ENCODE data around the gene MEIOC. TPM values are rescaled to one million over a fixed set of nuclear protein-coding genes. Genes with fewer than 3 reads are reported as not detected.

MEIOC gene
- total RNA-seq (2013) = not detected
- polyA plus RNA-seq (under 1 TPM in 2 of 3 donors, not detected in 1; 0.09 to 0.15 TPM), polyA minus RNA-seq (not detected in 2 replicates), total RNA-seq (0.06 to 3.0 (median 0.26) reads per million in 11 experiments)

DNA sequence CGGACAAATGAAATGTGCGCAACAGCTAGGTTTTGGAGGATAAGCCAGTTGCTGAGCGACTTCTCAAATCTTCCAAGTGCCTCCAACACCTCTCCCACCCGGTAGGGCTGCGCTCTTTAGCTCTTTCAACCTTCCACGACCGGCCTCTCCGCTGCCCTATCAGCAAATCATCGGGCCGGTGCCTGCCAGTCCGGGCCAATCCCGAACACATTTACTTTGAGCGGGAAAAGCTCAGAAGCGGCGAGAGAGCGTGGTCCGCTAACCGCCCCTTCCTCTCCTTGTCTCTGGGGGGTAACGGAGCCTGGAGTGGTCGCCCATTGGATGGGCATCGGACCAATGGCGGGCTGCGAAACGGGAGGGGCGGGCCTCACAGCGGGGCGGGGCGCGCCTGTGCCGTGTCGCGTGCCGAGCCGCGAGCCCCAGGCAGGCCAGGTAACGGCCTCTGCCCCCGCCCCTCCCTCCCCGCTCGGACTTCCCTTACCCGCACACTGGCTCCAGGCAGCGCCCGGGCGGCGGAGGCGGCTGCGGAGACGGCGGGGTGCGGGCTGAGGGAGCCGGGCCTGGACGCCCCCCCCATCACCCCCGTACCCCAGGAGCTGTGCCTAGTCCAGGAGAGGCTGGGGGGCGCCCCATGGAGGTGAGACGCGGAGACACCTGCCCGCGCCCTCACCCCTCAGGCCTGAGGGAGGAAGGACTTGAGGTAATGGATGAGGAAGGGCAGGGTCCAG, at the start of gene MEIOC:
MEIOC (plus strand) TSS at position 486 of the 728 bp plus-strand sequence; CDS start at position 632, 146 bp downstream.
- H3K27me3 ChIP-seq (ENCODE audit: control insufficient read depth in 2 of 2, insufficient read depth in 2 of 2, low read length in 2 of 2) = peaks cover 14 to 54% of the 10 kb centered on the region in 2 donors

GRCh38 chr17:44606658-44607057, 49.6 kb upstream of the MEIOC start:
- no peak overlapping the region for H3K4me2 ChIP-seq (replicated peaks; ENCODE audit: extremely low read depth, low read length, poor library complexity, severe bottlenecking)
- no peak overlapping the region for H3K9ac ChIP-seq (ENCODE audit: insufficient read depth, low read length, poor library complexity, severe bottlenecking)
- TF ChIP-seq, protein P1, sequence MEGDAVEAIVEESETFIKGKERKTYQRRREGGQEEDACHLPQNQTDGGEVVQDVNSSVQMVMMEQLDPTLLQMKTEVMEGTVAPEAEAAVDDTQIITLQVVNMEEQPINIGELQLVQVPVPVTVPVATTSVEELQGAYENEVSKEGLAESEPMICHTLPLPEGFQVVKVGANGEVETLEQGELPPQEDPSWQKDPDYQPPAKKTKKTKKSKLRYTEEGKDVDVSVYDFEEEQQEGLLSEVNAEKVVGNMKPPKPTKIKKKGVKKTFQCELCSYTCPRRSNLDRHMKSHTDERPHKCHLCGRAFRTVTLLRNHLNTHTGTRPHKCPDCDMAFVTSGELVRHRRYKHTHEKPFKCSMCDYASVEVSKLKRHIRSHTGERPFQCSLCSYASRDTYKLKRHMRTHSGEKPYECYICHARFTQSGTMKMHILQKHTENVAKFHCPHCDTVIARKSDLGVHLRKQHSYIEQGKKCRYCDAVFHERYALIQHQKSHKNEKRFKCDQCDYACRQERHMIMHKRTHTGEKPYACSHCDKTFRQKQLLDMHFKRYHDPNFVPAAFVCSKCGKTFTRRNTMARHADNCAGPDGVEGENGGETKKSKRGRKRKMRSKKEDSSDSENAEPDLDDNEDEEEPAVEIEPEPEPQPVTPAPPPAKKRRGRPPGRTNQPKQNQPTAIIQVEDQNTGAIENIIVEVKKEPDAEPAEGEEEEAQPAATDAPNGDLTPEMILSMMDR (IDR thresholded peaks at IDR 0.05) = no peak
- H3K9me3 Mint-ChIP-seq = peaks cover 0 to 3% (median 0%) of the 10 kb centered on the region in 7 donors
- no peak overlapping the region for H3K4me3 ChIP-seq (replicated peaks in 1 of 3; ENCODE audit: low read depth in 2 of 3, low read length in 3 of 3)
- H3K27ac ChIP-seq (ENCODE audit: low read depth in 1 of 2, low read length in 2 of 2) = no peak overlapping the region
- peaks cover 2 to 3% (median 3%) of the 10 kb centered on the region in 3 donors for H3K27me3 Mint-ChIP-seq (ENCODE audit: low read depth in 3 of 3)
- H3K79me2 ChIP-seq (ENCODE audit: insufficient read depth, low read length) = no peaks in the 10 kb centered on the region
- no peaks in the 10 kb centered on the region for H4K20me1 ChIP-seq (ENCODE audit: insufficient read depth, low read length)
- no peaks in the 10 kb centered on the region for H3K27me3 ChIP-seq (ENCODE audit: control insufficient read depth in 2 of 2, insufficient read depth in 2 of 2, low read length in 2 of 2)
- intact Hi-C loops (cut with micrococcal nuclease) = no loop called here
- WGBS (ENCODE audit: insufficient coverage) = 96% methylated on average over 9 of the region's 11 CpGs
- H3K9me3 ChIP-seq (replicated peaks in 1 of 2; ENCODE audit: control insufficient read depth in 1 of 2, insufficient read depth in 1 of 2, low read length in 2 of 2) = no peaks in the 10 kb centered on the region
- no peaks in the 10 kb centered on the region for H3K36me3 ChIP-seq (replicated peaks in 1 of 2; ENCODE audit: control insufficient read depth in 1 of 2, insufficient read depth in 2 of 2, low read length in 2 of 2)
- H3K4me1 Mint-ChIP-seq = peaks cover 28% of the 10 kb centered on the region
- no peaks in the 10 kb centered on the region for H3K36me3 Mint-ChIP-seq
- H3K4me3 Mint-ChIP-seq = no peak overlapping the region
- peak overlapping the region in 2 of 7 donors; percentile 33 to 41 for H3K27ac Mint-ChIP-seq
- no peak overlapping the region for H2AFZ ChIP-seq (ENCODE audit: insufficient read depth, low read depth, low read length, poor library complexity, severe bottlenecking)
- H3K4me1 ChIP-seq (ENCODE audit: control insufficient read depth in 1 of 2, insufficient read depth in 2 of 2, low read length in 2 of 2) = peaks cover 25 to 26% of the 10 kb centered on the region in 2 donors
- DNase-seq = no peak

More for the DNA sequence above, at the start of gene MEIOC:
- peaks cover 0 to 26% (median 17%) of the 10 kb centered on the region in 7 donors for H3K9me3 Mint-ChIP-seq
- H3K4me1 Mint-ChIP-seq = peaks cover 8% of the 10 kb centered on the region
- intact Hi-C loops (cut with micrococcal nuclease) = no loop called here
- H3K36me3 Mint-ChIP-seq = peaks cover 0 to 2% of the 10 kb centered on the region in 2 donors
- H3K36me3 ChIP-seq (replicated peaks in 1 of 2; ENCODE audit: control insufficient read depth in 1 of 2, insufficient read depth in 2 of 2, low read length in 2 of 2) = no peaks in the 10 kb centered on the region
- peak within 1 kb of the TSS; percentile 61 for H2AFZ ChIP-seq (ENCODE audit: insufficient read depth, low read depth, low read length, poor library complexity, severe bottlenecking)
- H3K79me2 ChIP-seq (ENCODE audit: insufficient read depth, low read length) = no peaks in the 10 kb centered on the region
- no peak within 1 kb of the TSS for H3K27ac ChIP-seq (ENCODE audit: low read depth in 1 of 2, low read length in 2 of 2)
- TF ChIP-seq, protein P1 (IDR thresholded peaks at IDR 0.05) = no peak
- H3K27me3 Mint-ChIP-seq (ENCODE audit: low read depth in 3 of 3) = peaks cover 52 to 63% (median 57%) of the 10 kb centered on the region in 3 donors
- no peak within 1 kb of the TSS for H3K27ac Mint-ChIP-seq
- 17% methylated on average over 39 of the region's 57 CpGs for WGBS (ENCODE audit: insufficient coverage)
- peak; percentile 4 to 39 (median 16) for DNase-seq
- peak within 1 kb of the TSS in 1 of 3 experiments; percentile 59 for H3K4me3 ChIP-seq (replicated peaks in 1 of 3; ENCODE audit: low read depth in 2 of 3, low read length in 3 of 3)
- H3K9me3 ChIP-seq (replicated peaks in 1 of 2; ENCODE audit: control insufficient read depth in 1 of 2, insufficient read depth in 1 of 2, low read length in 2 of 2) = peaks cover 6 to 8% of the 10 kb centered on the region in 2 donors
- H3K9ac ChIP-seq (ENCODE audit: insufficient read depth, low read length, poor library complexity, severe bottlenecking) = peak within 1 kb of the TSS; percentile 8
- H3K4me1 ChIP-seq (ENCODE audit: control insufficient read depth in 1 of 2, insufficient read depth in 2 of 2, low read length in 2 of 2) = peaks cover 6 to 8% of the 10 kb centered on the region in 2 donors
- peak within 1 kb of the TSS; percentile 67 to 89 for H3K4me3 Mint-ChIP-seq
- no peaks in the 10 kb centered on the region for H4K20me1 ChIP-seq (ENCODE audit: insufficient read depth, low read length)
- H3K4me2 ChIP-seq (replicated peaks; ENCODE audit: extremely low read depth, low read length, poor library complexity, severe bottlenecking) = peak within 1 kb of the TSS; percentile 63
